HG03571 (cell line): ENCODE results near the gene RAB11FIP3.
"Not testable (repeated sequence)": the region's sequence is repeated elsewhere in the genome, so short reads cannot be mapped to it uniquely, and the experiment has no call there.

Experiments used
- ATAC-seq: cut with Tn5 transposase; IDR thresholded peaks from one replicate; pipeline ENCODE4 v1.9.1; 2021; ENCODE audit not compliant: unreplicated experiment

RAB11FIP3 gene

DNA sequence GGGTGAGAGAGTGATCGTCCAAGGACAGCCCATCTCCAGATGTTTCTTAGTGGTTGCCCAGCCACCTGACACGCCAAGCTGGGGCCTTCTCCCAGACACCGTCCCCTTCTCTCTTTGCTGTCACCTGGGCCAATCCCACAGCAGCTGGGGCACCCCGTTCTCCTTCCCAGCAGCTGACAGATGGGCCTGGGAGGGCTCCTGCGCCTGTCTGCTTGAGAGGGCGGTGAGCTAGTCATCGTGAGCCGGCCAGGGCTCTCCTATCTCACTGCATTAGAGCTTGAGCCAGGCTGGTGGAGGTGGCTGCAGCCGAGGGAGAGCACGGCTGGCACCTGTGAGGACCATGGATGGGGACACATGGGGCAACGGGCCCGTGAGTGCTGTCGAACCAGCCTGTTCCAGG is 41.2 kb downstream of the RAB11FIP3 start:
- no peak for ATAC-seq

DNA sequence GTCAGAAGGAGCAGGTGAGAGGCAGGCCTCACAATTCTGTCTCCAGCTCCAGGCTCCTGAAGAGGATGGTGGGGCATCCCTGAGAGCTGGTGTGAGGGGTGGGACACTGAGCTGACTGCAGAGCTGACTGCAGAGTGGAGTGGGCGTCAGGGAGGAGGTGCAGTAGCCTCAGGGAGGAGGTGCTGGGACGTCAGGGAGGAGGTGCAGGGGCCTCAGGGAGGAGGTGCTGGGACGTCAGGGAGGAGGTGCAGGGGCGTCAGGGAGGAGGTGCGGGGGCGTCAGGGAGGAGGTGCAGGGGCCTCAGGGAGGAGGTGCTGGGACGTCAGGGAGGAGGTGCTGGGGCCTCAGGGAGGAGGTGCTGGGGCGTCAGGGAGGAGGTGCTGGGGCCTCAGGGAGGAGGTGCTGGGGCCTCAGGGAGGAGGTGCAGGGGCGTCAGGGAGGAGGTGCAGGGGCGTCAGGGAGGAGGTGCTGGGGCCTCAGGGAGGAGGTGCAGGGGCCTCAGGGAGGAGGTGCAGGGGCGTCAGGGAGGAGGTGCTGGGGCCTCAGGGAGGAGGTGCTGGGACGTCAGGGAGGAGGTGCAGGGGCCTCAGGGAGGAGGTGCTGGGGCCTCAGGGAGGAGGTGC is 41.9 kb downstream of the RAB11FIP3 start:
- ATAC-seq, result not testable (repeated sequence)

DNA sequence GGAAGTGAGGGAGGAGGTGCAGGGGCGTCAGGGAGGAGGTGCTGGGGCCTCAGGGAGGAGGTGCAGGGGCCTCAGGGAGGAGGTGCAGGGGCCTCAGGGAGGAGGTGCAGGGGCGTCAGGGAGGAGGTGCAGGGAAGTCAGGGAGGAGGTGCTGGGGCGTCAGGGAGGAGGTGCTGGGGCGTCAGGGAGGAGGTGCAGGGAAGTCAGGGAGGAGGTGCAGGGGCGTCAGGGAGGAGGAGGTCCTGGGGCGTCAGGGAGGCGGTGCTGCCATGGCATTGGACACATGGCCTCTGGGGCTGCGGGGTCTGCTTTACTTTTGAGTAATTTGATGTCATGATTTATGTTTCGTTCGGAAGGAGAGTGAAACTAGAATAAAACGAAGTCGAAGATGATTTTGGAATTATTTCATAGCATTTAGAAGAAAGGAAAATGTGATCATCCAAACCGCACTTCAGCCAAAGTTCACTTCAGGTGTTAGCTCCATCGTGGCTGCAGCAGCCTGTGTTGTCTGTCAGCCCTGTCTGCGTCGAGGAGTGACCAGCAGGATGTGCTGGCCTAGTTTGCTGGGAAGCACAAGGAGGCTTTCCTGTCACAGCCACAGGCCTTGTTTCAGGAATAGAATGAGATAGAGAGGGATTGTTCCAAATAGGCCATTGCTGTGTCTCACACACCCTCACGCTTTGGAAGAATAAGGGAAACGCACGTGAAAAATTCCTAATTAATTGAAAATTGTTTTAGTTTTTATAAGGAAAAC is 42.8 kb downstream of the RAB11FIP3 start:
- no peak for ATAC-seq

GRCh38 chr16:469459-469858 is 44.0 kb downstream of the RAB11FIP3 start:
- not testable (repeated sequence) for ATAC-seq

GRCh38 chr16:470418-470817 is 45.0 kb downstream of the RAB11FIP3 start:
- ATAC-seq, result no peak

GRCh38 chr16:471353-472198 is 46.1 kb downstream of the RAB11FIP3 start:
- no peak for ATAC-seq

DNA sequence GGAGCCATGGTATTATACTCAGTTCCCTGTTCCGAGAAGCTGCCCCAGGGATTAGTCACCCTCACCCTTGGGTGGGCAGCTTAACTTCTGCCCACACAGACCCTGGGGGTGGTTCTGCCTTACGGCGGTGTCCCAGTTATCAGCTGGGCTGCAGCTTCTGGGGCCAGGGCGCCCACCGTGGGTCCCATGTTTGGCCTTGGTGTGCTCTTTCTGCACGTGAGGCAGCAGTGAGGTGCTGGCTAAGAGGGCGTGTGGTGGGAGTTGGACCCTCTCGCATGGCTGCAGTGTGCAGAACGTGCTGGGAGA is 46.7 kb downstream of the RAB11FIP3 start:
- ATAC-seq, result no peak

- no peak for ATAC-seq
These were observed 47.9 kb downstream of the RAB11FIP3 start for GRCh38 chr16:473046-474043.

DNA sequence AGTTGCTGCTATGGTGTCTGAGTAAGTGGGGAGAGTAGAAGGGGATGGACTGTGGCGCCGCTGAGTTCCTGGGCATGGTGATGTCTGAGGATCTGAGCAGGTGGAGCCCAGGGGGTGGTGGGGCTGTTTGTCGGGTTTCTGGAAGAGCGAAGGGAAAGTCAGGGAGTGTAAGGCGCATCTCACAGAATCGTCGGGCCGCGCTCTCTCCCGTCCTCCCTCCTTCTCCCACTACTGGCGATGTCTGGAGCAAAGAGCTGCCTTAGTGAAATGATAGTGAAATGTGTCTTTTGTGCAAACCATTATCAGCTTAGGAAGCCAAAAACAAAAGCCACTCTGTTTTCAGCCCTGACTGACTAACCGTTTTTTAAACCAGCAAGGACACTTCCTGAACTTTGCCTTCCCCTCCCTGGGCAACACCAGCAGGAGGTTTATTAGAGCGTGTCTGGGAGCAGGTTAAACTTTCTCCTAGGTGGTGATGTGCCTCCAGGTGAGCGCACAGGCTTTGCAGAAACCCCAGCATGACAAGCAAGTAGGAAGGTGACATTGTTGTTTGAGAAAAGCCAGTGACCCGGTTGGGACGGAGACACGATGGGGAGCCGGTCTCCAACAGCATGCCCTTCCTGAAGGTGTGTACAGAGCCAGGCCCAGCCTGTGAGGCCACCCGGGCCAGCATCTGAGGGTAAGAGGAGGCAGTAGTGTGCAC is 49.1 kb downstream of the RAB11FIP3 start:
- no peak for ATAC-seq

GRCh38 chr16:476039-476438 is 50.6 kb downstream of the RAB11FIP3 start:
- no peak for ATAC-seq

- no peak for ATAC-seq
These were observed 52.1 kb downstream of the RAB11FIP3 start for GRCh38 chr16:477301-478157.

DNA sequence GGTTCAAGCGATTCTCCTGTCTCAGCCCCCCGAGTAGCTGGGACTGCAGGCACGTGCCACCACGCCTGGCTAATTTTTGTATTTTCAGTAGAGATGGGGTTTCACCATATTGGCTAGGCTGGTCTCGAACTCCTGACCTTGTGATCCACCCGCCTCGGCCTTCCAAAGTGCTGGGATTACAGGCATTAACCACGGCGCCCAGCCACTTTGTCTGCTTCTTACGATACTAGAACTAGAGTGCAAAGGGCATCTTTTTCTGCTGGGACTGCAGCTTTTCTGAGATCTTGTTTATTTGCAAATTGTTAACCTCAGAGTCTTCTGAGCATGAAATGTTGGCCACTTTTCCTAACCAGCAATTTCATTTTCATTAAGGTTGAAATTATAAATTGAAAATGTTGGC is 52.8 kb downstream of the RAB11FIP3 start:
- not testable (repeated sequence) for ATAC-seq

DNA sequence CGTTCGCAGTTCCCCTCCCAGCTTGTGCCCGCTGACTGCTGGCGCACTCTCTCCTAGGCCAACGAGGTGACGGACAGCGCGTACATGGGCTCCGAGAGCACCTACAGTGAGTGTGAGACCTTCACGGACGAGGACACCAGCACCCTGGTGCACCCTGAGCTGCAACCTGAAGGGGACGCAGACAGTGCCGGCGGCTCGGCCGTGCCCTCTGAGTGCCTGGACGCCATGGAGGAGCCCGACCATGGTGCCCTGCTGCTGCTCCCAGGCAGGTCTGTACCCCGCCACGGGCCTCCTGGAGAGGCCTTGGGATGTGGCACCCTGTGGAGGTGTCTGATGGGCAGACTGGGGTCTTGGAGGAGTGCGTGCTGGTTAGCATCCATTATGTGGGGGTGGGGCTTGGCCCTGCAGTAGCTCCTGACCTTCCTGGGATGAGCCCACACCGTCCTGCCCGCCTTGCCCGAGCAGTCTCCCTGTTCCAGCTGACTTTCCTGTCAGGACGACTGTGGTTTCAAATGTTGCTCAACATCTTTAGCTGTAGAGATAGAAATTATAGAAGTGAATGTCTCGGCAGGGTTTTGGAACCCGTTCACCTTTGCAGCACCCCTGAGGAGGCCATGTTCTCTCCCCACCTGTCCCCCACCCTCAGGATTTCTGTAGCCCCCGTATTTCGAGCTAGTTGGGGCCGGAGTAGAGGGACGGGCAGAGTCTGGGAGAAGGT is 57.2 kb downstream of the RAB11FIP3 start:
- ATAC-seq, result no peak

GRCh38 chr16:483341-484075 is 58.1 kb downstream of the RAB11FIP3 start:
- ATAC-seq, result no peak

DNA sequence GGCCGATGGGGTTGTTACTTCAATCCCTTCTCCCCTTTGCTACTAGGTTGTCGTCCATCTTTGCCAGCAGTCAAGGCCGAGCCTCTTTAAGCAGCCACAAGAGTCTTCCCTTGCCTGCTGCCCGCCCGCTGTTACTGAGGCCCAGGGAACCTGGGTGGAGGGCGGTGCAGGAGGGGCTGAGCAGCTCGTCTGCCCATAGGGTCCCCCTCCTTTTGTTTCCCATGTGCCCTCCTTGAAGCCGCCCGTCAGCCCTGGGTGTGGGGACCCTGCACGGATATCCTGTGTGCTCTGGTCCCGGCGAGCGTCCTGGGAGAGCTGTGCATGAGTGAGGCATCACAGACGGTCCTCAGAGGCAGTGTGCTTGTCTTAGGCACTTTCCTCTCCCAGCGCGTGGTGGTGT is 64.2 kb downstream of the RAB11FIP3 start:
- no peak for ATAC-seq

- no peak for ATAC-seq
These were observed 65.3 kb downstream of the RAB11FIP3 start for GRCh38 chr16:490768-491167.

DNA sequence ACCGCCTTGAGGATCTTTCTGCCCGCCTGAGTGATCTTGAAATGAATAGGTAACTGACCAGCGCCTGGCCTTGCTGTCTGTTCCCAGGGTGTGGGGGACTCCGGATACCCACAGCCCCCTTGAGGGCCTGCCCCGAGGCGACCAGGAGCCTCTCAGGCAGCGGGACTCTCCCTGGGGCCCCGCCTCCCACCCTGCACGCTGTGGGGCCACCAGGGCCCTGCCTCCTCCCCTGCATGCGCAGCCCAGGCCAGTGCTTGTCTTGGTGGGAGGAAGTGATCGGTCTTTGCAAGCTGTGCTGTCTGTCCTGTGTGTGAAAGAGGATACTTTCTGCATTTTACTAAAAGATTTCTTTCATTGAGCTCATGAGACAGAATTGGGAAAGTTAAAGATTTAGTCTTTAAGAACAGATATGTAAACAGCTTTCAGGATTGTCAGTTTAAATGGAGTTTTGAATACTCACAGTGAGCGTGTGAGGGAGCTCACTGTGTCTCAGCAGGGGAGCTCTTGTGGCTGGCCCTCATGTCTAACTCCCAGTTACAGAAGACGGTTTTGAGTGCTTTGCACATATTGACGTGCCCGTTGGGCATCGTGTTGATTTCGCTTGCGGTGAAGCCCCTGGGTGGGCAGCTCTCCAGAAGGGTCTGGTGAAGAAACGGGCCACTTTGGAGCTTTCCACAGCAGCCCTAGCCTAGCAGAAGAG is 65.9 kb downstream of the RAB11FIP3 start:
- no peak for ATAC-seq
